Lower leg skin (tissue), 4 donors: Measurements from ENCODE around the gene NELL1. TPM values are rescaled to one million over a fixed set of nuclear protein-coding genes. Genes with fewer than 3 reads are reported as not detected.

Source experiments
- DNase-seq, 2 donors: peaks; one replicate each; pipeline ENCODE4 v3.0.0-alpha.2; 2019; ENCODE audit warnings: low spot score in 2 of 2
- H3K4me3 ChIP-seq: fragments of 200-600 bp; sonication (generic); 2 replicates; pipeline ENCODE4 v1.5.1; 2017; ENCODE audit warnings: mild to moderate bottlenecking, low read depth; ENCODE audit not compliant: poor library complexity, severe bottlenecking
- POLR2A ChIP-seq, 2 donors: fragments of 450-650 bp; IDR thresholded peaks; one replicate each; pipeline ENCODE4 v1.6.1; 2016 to 2017; ENCODE audit warnings: antibody characterized with exemption in 2 of 2, mild to moderate bottlenecking in 1 of 2, moderate library complexity in 1 of 2
- WGBS, 2 donors: methylation state at CpG; one replicate each; pipeline ENCODE4 v1.1.5; 2018; 5-methylcytosine and 5-hydroxymethylcytosine counted together
- intact Hi-C: fragments of 100-400 bp; cut with DNase I; formaldehyde crosslinking; loops from one replicate; pipeline ENCODE4 v1.15.0; 2023; ENCODE audit warnings: low total_unique reads
- total RNA-seq, 4 donors: library from RNA; depleted of rRNA; stranded (reverse); fragments of >200 nt; gene quantifications; one replicate each; pipeline ENCODE4 v1.1.0, GENCODE V29; 2016
- TF ChIP-seq, protein P1 (sequence below), 3 donors: fragments of 450-650 bp; IDR thresholded peaks; one replicate each; pipeline ENCODE4 v1.5.1; 2016; ENCODE audit warnings: antibody characterized with exemption in 3 of 3, mild to moderate bottlenecking in 3 of 3, moderate library complexity in 2 of 3

Gene NELL1
- total RNA-seq, 4 donors from 2014 or later, result 0.12 to 0.29 (median 0.14) TPM

DNA sequence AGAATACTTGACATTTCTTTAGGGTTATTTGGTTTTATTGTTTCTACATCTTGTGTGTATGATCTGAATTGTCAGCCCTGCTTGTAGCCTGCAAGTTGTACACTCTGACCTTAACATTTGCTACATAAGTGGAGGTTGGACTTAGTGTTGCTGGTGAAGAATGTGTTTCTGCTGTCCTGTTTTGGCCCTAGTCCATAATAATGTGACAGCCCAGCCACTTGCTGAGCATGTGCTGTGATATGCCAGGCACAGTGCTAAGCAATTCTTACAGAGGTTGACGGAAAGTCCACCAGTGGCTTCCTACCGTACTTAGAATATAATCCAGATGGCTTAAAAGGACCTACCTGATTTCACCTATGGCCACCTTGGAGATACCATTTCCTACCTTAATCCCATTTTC lies 526.6 kb downstream of the NELL1 start:
- intact Hi-C loops, result no loop called here
- no peak for DNase-seq
- TF ChIP-seq, protein P1, sequence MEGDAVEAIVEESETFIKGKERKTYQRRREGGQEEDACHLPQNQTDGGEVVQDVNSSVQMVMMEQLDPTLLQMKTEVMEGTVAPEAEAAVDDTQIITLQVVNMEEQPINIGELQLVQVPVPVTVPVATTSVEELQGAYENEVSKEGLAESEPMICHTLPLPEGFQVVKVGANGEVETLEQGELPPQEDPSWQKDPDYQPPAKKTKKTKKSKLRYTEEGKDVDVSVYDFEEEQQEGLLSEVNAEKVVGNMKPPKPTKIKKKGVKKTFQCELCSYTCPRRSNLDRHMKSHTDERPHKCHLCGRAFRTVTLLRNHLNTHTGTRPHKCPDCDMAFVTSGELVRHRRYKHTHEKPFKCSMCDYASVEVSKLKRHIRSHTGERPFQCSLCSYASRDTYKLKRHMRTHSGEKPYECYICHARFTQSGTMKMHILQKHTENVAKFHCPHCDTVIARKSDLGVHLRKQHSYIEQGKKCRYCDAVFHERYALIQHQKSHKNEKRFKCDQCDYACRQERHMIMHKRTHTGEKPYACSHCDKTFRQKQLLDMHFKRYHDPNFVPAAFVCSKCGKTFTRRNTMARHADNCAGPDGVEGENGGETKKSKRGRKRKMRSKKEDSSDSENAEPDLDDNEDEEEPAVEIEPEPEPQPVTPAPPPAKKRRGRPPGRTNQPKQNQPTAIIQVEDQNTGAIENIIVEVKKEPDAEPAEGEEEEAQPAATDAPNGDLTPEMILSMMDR (IDR thresholded peaks at IDR 0.05), result no peak
- H3K4me3 ChIP-seq, result no peak overlapping the region
- WGBS, 2 donors, result 43 to 44% methylated on average over 2 of the region's 2 CpGs

DNA sequence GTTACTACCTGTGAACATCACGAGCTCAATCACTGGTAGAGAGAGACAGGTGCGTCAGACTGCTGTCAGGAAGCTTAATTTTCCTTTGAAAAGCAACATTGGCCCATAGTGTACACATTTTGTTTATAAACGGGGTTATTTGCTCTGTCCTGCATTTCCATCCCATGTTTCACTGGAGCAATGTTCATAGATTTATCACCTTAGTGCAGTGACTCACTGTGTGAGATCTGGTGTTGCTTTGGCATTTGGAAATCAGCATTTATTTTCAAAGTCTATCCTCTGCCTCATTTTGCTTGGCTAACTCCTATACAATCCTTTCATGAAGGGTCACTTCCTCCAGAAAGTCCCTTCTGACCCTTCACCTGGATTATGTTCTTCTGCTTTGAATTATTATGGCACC lies 529.1 kb downstream of the NELL1 start:
- H3K4me3 ChIP-seq, result no peak overlapping the region
- intact Hi-C loops, result no loop called here
- TF ChIP-seq POLR2A (IDR thresholded peaks at IDR 0.05), result no peak
- TF ChIP-seq, protein P1 (IDR thresholded peaks at IDR 0.05), result no peak
- DNase-seq, result no peak
- 70 to 72% methylated on average over 3 of the region's 3 CpGs for WGBS, 2 donors

DNA sequence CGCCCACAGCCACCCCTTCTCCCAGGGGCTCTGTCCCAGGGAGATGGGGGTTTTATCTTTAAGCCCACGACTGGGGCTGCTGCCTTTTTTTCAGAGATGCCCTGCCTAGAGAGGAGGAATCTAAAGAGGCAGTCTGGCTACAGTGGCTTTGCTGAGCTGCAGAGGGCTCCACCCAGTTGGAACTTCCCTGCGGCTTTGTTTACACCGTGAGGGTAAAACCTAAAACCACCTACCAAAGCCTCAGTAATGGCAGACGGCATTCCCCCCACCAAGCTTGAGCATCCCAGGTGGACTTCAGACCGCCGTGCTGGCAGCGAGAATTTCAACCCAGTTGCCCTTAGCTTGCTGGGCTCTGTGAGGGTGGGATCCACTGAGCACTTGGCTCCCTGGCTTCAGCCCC lies 535.8 kb downstream of the NELL1 start:
- intact Hi-C loops, result no loop called here

DNA sequence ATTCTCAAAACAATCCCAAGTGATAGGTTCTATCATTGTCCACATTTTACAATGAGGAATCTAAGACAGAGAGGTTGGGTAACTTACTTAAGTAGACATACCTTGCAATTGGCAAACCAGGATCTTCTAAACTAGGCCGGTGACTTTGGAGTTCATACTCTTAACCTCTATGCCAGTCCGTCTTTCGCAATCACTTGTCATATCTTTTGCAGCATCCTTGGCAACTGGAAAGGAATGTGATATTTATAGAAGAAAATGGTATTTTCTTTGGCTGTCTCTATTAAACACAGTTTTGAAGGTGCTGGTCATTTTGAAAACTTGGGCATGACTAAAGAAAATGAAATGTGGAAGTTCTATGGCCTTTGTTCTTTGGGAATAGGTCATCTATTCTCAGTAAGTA lies 556.5 kb downstream of the NELL1 start:
- no peak overlapping the region for H3K4me3 ChIP-seq
- no peak for DNase-seq
- intact Hi-C loops, result no loop called here
- 58 to 84% methylated on average over 3 of the region's 3 CpGs for WGBS, 2 donors
- no peak for TF ChIP-seq POLR2A (IDR thresholded peaks at IDR 0.05)
- TF ChIP-seq, protein P1 (IDR thresholded peaks at IDR 0.05), result no peak

More for the DNA sequence above, 535.8 kb downstream of the NELL1 start:
- no peak for DNase-seq
- no peak for TF ChIP-seq POLR2A (IDR thresholded peaks at IDR 0.05)
- TF ChIP-seq, protein P1 (IDR thresholded peaks at IDR 0.05), result no peak
- 77 to 82% methylated on average over 8 of the region's 8 CpGs for WGBS, 2 donors
- H3K4me3 ChIP-seq, result no peak overlapping the region

DNA sequence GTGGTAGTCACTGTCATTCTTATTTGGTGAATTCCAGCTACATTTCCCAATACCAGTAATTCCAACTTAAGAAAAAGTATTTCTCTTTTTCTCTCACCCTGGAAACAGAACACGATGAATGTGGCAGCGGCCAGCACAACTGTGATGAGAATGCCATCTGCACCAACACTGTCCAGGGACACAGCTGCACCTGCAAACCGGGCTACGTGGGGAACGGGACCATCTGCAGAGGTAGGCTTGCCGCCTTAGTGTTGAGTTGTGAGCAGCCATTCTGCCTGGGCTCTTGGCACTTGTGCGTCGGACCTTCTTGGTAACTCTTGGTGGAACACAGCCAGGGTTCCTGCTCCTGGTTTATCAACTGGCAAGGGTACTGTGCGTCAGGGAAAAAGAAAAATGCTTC lies 559.8 kb downstream of the NELL1 start:
- intact Hi-C loops, result no loop called here
- TF ChIP-seq, protein P1 (IDR thresholded peaks at IDR 0.05), result no peak
- no peak for TF ChIP-seq POLR2A (IDR thresholded peaks at IDR 0.05)
- DNase-seq, result no peak
- WGBS, 2 donors, result 91 to 93% methylated on average over 9 of the region's 9 CpGs
- no peak overlapping the region for H3K4me3 ChIP-seq

DNA sequence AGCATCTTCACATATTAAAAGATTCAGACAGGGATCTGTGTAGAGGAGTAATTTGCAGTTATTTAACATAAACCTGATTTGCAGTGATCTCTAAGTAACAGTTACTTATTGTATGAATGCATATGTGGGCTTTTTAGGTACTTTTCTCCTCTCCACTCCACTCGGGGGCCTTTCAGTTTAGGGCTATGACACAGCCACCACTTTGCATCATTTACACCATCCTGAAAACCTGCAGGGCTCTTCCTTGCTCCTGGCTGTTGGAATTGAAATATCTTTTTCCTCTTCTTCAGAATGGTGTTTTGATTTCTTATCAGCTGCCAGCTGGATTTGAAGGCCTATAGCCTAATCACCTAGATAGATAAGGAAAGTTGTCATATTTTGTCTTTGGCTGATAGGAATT lies 580.8 kb downstream of the NELL1 start:
- no peak for DNase-seq
- no peak overlapping the region for H3K4me3 ChIP-seq
- WGBS, 2 donors, result 33% methylated on average over 1 of the region's 1 CpG
- TF ChIP-seq, protein P1 (IDR thresholded peaks at IDR 0.05), result no peak
- no peak for TF ChIP-seq POLR2A (IDR thresholded peaks at IDR 0.05)
- intact Hi-C loops, result no loop called here
